Activated CD8-positive, alpha-beta T cell treated with anti-CD3 and anti-CD28 coated beads for 36 hours (primary cell): ENCODE measurements around the gene KCNIP1. TPM values are rescaled to one million over a fixed set of nuclear protein-coding genes. Genes with fewer than 3 reads are reported as not detected.

Experiments used
- ATAC-seq: fragments of 200-7000 bp; cut with Tn5 transposase; one replicate; pipeline ENCODE4 v1.10.0; 2021; ENCODE audit warnings: mild to moderate bottlenecking, moderate library complexity
- CTCF ChIA-PET: fragments of 350-600 bp; sonication (Branson Sonifier 250); formaldehyde crosslinking; loops from one replicate; lab custom pipeline; 2021; ENCODE audit warnings: antibody characterized with exemption; lab: Charles Lee
- POLR2A ChIA-PET: fragments of 350-600 bp; sonication (Branson Sonifier 250); formaldehyde crosslinking; loops from one replicate; lab custom pipeline; 2021; ENCODE audit warnings: antibody characterized with exemption; lab: Charles Lee
- DNase-seq: peaks from one replicate; pipeline ENCODE4 v3.0.0-alpha.2; 2020
- H3K27ac Mint-ChIP-seq: one replicate; pipeline ENCODE4 v1.8.0; 2021; ENCODE audit warnings: mild to moderate bottlenecking, mixed read lengths
- H3K27me3 Mint-ChIP-seq: one replicate; pipeline ENCODE4 v1.8.0; 2021; ENCODE audit warnings: mixed read lengths
- H3K36me3 Mint-ChIP-seq: one replicate; pipeline ENCODE4 v1.8.0; 2021; ENCODE audit warnings: low read depth, mixed read lengths
- H3K4me1 Mint-ChIP-seq: one replicate; pipeline ENCODE4 v1.8.0; 2021; ENCODE audit warnings: low read depth, mixed read lengths
- H3K4me3 Mint-ChIP-seq: one replicate; pipeline ENCODE4 v1.8.0; 2021; ENCODE audit warnings: mild to moderate bottlenecking, moderate library complexity, mixed read lengths
- H3K9me3 Mint-ChIP-seq: one replicate; pipeline ENCODE4 v1.8.0; 2021; ENCODE audit warnings: mixed read lengths
- intact Hi-C: fragments of 100-400 bp; cut with micrococcal nuclease; formaldehyde crosslinking; loops from one replicate; pipeline ENCODE4 v1.10.0; 2022
- total RNA-seq, 2 experiments: library from RNA; stranded (reverse); gene quantifications; one replicate each; pipeline ENCODE4 v1.2.3, GENCODE V29; 2021
- TF ChIP-seq, protein P1 (sequence below): fragments of 200-600 bp; IDR thresholded peaks from one replicate; pipeline ENCODE4 v1.8.0; 2022; ENCODE audit warnings: antibody characterized with exemption, mild to moderate bottlenecking

The KCNIP1 gene
- total RNA-seq, 2 experiments from 2014 or later: not detected

DNA sequence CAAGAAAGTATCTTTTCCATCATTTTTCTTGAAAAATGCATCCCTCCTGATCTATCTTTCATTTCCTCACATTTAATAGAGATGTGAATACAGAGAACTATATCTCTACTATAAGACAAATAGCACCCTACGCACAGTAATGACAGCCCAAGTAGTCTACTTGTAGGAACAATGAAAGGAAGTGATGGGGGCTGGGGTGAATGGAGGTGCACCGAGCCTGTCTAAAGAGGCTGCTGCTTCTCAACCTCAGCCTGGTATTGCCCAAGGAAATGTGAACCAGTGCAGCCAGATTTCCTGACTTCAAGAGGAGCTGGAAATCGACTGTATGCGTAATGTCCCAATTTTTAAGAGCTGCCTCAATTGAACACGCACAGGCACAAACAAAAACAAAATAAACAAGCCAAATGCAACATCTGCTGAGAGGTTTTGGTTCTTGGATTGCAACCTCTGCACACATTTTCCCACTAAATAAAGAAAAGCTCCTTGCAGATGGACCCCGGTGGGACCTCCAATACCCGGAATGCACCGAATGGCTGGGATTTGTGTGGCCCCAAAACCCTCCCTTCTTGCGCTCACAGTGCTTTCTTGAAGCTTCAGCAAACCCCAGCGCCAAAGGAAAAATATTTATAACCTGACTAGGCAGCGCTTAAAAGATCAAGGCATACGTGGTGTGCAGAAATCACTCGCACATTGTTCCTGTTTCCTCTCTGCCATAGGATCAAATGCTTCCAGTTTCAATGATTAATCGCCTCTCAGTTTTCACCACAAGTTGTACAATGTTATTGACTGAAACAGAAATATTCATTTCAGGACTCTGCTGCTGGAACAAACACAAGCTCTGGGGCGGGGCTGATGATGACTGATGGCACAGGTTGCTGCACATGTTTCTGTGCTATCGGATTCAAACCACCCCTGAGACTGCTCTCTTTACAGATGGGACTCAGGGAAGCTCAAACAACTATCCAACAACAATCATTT lies 68.3 kb downstream of the KCNIP1 start:
- H3K27me3 Mint-ChIP-seq: peaks cover 56% of the 10 kb centered on the region
- DNase-seq (peak; percentile 89), ATAC-seq (peak; percentile 97)
- POLR2A ChIA-PET: interaction anchor here (0.9 to 1.5 kb wide), 4 partner anchors 10 to 815 kb away, joined by 3 to 4 read pairs (median 3); no protein-coding TSS in a partner anchor
- H3K36me3 Mint-ChIP-seq: no peaks in the 10 kb centered on the region
- TF ChIP-seq, protein P1, sequence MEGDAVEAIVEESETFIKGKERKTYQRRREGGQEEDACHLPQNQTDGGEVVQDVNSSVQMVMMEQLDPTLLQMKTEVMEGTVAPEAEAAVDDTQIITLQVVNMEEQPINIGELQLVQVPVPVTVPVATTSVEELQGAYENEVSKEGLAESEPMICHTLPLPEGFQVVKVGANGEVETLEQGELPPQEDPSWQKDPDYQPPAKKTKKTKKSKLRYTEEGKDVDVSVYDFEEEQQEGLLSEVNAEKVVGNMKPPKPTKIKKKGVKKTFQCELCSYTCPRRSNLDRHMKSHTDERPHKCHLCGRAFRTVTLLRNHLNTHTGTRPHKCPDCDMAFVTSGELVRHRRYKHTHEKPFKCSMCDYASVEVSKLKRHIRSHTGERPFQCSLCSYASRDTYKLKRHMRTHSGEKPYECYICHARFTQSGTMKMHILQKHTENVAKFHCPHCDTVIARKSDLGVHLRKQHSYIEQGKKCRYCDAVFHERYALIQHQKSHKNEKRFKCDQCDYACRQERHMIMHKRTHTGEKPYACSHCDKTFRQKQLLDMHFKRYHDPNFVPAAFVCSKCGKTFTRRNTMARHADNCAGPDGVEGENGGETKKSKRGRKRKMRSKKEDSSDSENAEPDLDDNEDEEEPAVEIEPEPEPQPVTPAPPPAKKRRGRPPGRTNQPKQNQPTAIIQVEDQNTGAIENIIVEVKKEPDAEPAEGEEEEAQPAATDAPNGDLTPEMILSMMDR: no peak
- H3K4me1 Mint-ChIP-seq: peaks cover 20% of the 10 kb centered on the region
- no peak overlapping the region for H3K27ac Mint-ChIP-seq
- H3K9me3 Mint-ChIP-seq: peaks cover 3% of the 10 kb centered on the region
- CTCF ChIA-PET: interaction anchor here (0.8 to 1.2 kb wide), 3 partner anchors 25 to 137 kb away, joined by 3 to 5 read pairs (median 3); no protein-coding TSS in a partner anchor
- intact Hi-C loops: no loop called here
- H3K4me3 Mint-ChIP-seq: no peak overlapping the region

GRCh38 chr5:170573114-170573513 lies 69.3 kb downstream of the KCNIP1 start:
- Mint-ChIP-seq H3K27ac (no peak overlapping the region), H3K9me3 (peaks cover 4% of the 10 kb centered on the region), H3K27me3 (peaks cover 57% of the 10 kb centered on the region), H3K4me3 (no peak overlapping the region), H3K36me3 (no peaks in the 10 kb centered on the region), H3K4me1 (peaks cover 20% of the 10 kb centered on the region)
- ATAC-seq (no peak), DNase-seq (no peak)
- CTCF ChIA-PET: interaction anchor here (0.8 to 1.2 kb wide), 2 partner anchors 24 to 26 kb away, joined by 3 to 5 read pairs; no protein-coding TSS in a partner anchor
- intact Hi-C loops: no loop called here
- POLR2A ChIA-PET: interaction anchor here (1.1 to 1.5 kb wide), 2 partner anchors 11 to 23 kb away, joined by 3 to 4 read pairs; no protein-coding TSS in a partner anchor
- TF ChIP-seq, protein P1: no peak

- H3K36me3 Mint-ChIP-seq: no peaks in the 10 kb centered on the region
- H3K4me1 Mint-ChIP-seq: peaks cover 20% of the 10 kb centered on the region
- ATAC-seq (no peak), DNase-seq (no peak)
- H3K9me3 Mint-ChIP-seq: peaks cover 8% of the 10 kb centered on the region
- POLR2A ChIA-PET: no interaction called here
- TF ChIP-seq, protein P1: no peak
- peaks cover 61% of the 10 kb centered on the region for H3K27me3 Mint-ChIP-seq
- H3K4me3 Mint-ChIP-seq: no peak overlapping the region
- intact Hi-C loops: no loop called here
- CTCF ChIA-PET: interaction anchor here (0.5 to 1.2 kb wide), 3 partner anchors 24 to 66 kb away, joined by 3 to 4 read pairs (median 3); no protein-coding TSS in a partner anchor
- H3K27ac Mint-ChIP-seq: no peak overlapping the region
Observed at GRCh38 chr5:170573660-170574059, 69.8 kb downstream of the KCNIP1 start.

DNA sequence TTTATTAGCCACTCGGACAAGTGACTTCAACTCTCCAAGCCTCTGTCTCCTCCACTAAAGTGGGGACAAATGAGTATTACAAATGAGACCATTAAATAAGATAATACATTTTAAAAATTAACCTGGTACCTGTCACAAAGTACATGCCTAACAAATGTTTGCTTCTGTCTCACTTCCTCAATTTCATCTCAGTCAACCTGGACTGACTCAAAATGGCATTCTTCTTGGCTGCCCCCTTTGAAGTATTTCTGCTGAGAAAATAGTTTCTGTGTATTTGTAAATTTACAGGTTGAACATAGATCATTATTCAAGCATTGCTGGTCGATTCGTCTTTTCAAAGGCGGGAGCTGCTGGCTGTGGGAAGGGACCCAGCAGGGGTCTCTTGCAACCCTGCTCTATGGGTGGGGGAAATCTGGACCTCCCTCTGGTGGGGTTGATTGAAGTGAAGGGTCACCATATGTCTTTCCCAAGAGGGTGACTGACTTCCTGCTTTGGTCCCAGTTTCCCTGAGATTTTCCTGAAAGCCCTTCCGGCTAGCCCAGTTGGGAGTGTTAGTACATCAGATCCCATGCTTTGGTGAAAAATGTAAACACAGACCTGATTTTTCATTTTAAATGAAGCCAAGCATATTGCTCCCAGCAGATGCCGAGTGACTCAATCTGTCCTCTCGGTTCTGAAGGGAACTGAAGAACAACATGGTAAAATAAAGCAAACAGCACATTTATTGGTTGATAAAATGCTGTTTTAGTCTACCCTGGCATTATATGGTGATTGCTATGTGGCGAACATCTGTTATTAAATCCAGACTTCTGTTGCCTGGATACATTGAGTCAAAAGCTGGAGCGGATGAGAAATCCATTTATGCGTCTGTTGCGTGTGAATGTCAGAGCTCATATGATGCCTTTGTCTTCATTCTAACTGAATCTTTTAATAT lies 73.0 kb downstream of the KCNIP1 start:
- Mint-ChIP-seq H3K4me3 (no peak overlapping the region), H3K9me3 (peaks cover 11% of the 10 kb centered on the region), H3K27ac (no peak overlapping the region), H3K4me1 (peaks cover 12% of the 10 kb centered on the region), H3K27me3 (peaks cover 51% of the 10 kb centered on the region), H3K36me3 (no peaks in the 10 kb centered on the region)
- intact Hi-C loops: no loop called here
- ChIA-PET POLR2A (interaction anchor here (1.0 kb wide), 1 partner anchor 20 kb away, joined by 3 read pairs; no protein-coding TSS in a partner anchor), CTCF (no interaction called here)
- DNase-seq: no peak
- TF ChIP-seq, protein P1: no peak
- no peak for ATAC-seq
